Chondrocyte (in vitro differentiated cells): ENCODE data around the gene THRAP3. TPM values are rescaled to one million over a fixed set of nuclear protein-coding genes. Genes with fewer than 3 reads are reported as not detected.
A peak's percentile ranks its signal among the peaks of the same experiment; 100 is the strongest.

Source experiments
- DNase-seq: peaks from one replicate; pipeline ENCODE4 v3.0.0; 2021; ENCODE audit warnings: mixed read lengths, low spot score
- H3K27ac Mint-ChIP-seq: one replicate; pipeline ENCODE4 v1.8.0; 2021; ENCODE audit warnings: mild to moderate bottlenecking, moderate library complexity, mixed read lengths; ENCODE audit not compliant: unreplicated experiment
- H3K27me3 Mint-ChIP-seq: 2 replicates; pipeline ENCODE4 v1.8.0; 2021; ENCODE audit warnings: low read depth, mixed read lengths
- H3K36me3 Mint-ChIP-seq: 2 replicates; pipeline ENCODE4 v1.8.0; 2021; ENCODE audit warnings: low read depth, mixed read lengths
- H3K4me1 Mint-ChIP-seq: 2 replicates; pipeline ENCODE4 v1.8.0; 2021; ENCODE audit warnings: low read depth, mild to moderate bottlenecking, mixed read lengths
- H3K4me3 Mint-ChIP-seq: one replicate; pipeline ENCODE4 v1.8.0; 2021; ENCODE audit warnings: mild to moderate bottlenecking, moderate library complexity, mixed read lengths; ENCODE audit not compliant: unreplicated experiment
- H3K9me3 Mint-ChIP-seq: 2 replicates; pipeline ENCODE4 v1.8.0; 2021; ENCODE audit warnings: low read depth, mixed read lengths
- CTCF ChIP-seq: fragments of 200-600 bp; sonication (generic); IDR thresholded peaks from 2 replicates; pipeline ENCODE4 v1.5.0; 2021; ENCODE audit warnings: antibody characterized with exemption, mild to moderate bottlenecking, moderate library complexity
- total RNA-seq: library from RNA; stranded (reverse); gene quantifications from 3 replicates; pipeline ENCODE4 v1.2.1, GENCODE V29; 2021

THRAP3 gene
- total RNA-seq, 1 donor from 2014 or later, result 106 TPM

- Mint-ChIP-seq H3K4me3 (peak overlapping the region; percentile 97), H3K27me3 (no peaks in the 10 kb centered on the region), H3K27ac (peak overlapping the region; percentile 80), H3K9me3 (no peaks in the 10 kb centered on the region), H3K4me1 (peaks cover 20% of the 10 kb centered on the region), H3K36me3 (peaks cover 14% of the 10 kb centered on the region)
- TF ChIP-seq CTCF, result no peak
- DNase-seq, result no peak
Observed at GRCh38 chr1:36306902-36307456, 82.7 kb downstream of the THRAP3 start.

GRCh38 chr1:36307601-36308330, 83.5 kb downstream of the THRAP3 start:
- H3K4me1 Mint-ChIP-seq, result peaks cover 20% of the 10 kb centered on the region
- H3K27me3 Mint-ChIP-seq, result no peaks in the 10 kb centered on the region
- no peaks in the 10 kb centered on the region for H3K9me3 Mint-ChIP-seq
- DNase-seq, result no peak
- no peak overlapping the region for H3K27ac Mint-ChIP-seq
- no peak for TF ChIP-seq CTCF
- peak overlapping the region; percentile 97 for H3K4me3 Mint-ChIP-seq
- H3K36me3 Mint-ChIP-seq, result peaks cover 11% of the 10 kb centered on the region

GRCh38 chr1:36309397-36309796, 85.2 kb downstream of the THRAP3 start:
- no peak overlapping the region for H3K4me3 Mint-ChIP-seq

GRCh38 chr1:36320291-36320761, 96.1 kb downstream of the THRAP3 start:
- Mint-ChIP-seq H3K4me1 (peaks cover 26% of the 10 kb centered on the region), H3K36me3 (peaks cover 7% of the 10 kb centered on the region), H3K27me3 (no peaks in the 10 kb centered on the region), H3K4me3 (peak overlapping the region; percentile 62), H3K27ac (peak overlapping the region; percentile 82), H3K9me3 (no peaks in the 10 kb centered on the region)
- no peak for DNase-seq
- no peak for TF ChIP-seq CTCF

More at GRCh38 chr1:36309397-36309796, 85.2 kb downstream of the THRAP3 start:
- DNase-seq, result no peak
- peaks cover 6% of the 10 kb centered on the region for H3K36me3 Mint-ChIP-seq
- no peak overlapping the region for H3K27ac Mint-ChIP-seq
- no peaks in the 10 kb centered on the region for H3K27me3 Mint-ChIP-seq
- H3K4me1 Mint-ChIP-seq, result peaks cover 20% of the 10 kb centered on the region
- TF ChIP-seq CTCF, result no peak
- no peaks in the 10 kb centered on the region for H3K9me3 Mint-ChIP-seq

- H3K4me3 Mint-ChIP-seq, result peak overlapping the region; percentile 62
- no peak for TF ChIP-seq CTCF
- H3K9me3 Mint-ChIP-seq, result no peaks in the 10 kb centered on the region
Observed at GRCh38 chr1:36320767-36321118, 96.5 kb downstream of the THRAP3 start.

More at GRCh38 chr1:36320767-36321118, 96.5 kb downstream of the THRAP3 start:
- no peak for DNase-seq
- peaks cover 7% of the 10 kb centered on the region for H3K36me3 Mint-ChIP-seq
- peaks cover 26% of the 10 kb centered on the region for H3K4me1 Mint-ChIP-seq
- no peaks in the 10 kb centered on the region for H3K27me3 Mint-ChIP-seq
- peak overlapping the region; percentile 82 for H3K27ac Mint-ChIP-seq
